Skeletal muscle satellite cell (primary cell): Measurements from ENCODE around the gene GPALPP1.

ENCODE experiments used
- H3K27me3 ChIP-seq: 2 replicates; pipeline ENCODE4 v1.7.0; 2013; ENCODE audit warnings: low read length; ENCODE audit not compliant: control insufficient read depth, insufficient read depth
- H3K36me3 ChIP-seq: 2 replicates; pipeline ENCODE4 v1.7.0; 2013; ENCODE audit warnings: mild to moderate bottlenecking, control low read depth, low read length; ENCODE audit not compliant: insufficient read depth
- H3K4me1 ChIP-seq: 2 replicates; pipeline ENCODE4 v1.7.0; 2013; ENCODE audit warnings: low read length; ENCODE audit not compliant: control insufficient read depth, insufficient read depth
- H3K4me2 ChIP-seq: 2 replicates; pipeline ENCODE4 v1.7.0; 2013; ENCODE audit warnings: mild to moderate bottlenecking, low read length
- H3K4me3 ChIP-seq: 2 replicates; pipeline ENCODE4 v1.7.0; 2013; ENCODE audit warnings: low read length
- H3K9ac ChIP-seq: 2 replicates; pipeline ENCODE4 v1.7.0; 2013; ENCODE audit warnings: mild to moderate bottlenecking, low read depth, low read length, moderate library complexity
- H3K9me3 ChIP-seq: replicated peaks from 2 replicates; pipeline ENCODE4 v1.7.0; 2013; ENCODE audit warnings: mild to moderate bottlenecking, control low read depth, low read length

The GPALPP1 gene

GRCh38 chr13:44971656-44972595 lies 17.4 kb upstream of the GPALPP1 start:
- Histone ChIP-seq H3K4me3 (no peak overlapping the region), H3K27me3 (no peaks in the 10 kb centered on the region), H3K4me1 (peaks cover 29% of the 10 kb centered on the region), H3K36me3 (peaks cover 16% of the 10 kb centered on the region), H3K4me2 (peak overlapping the region; percentile 14), H3K9ac (no peak overlapping the region), H3K9me3 (no peaks in the 10 kb centered on the region)

DNA sequence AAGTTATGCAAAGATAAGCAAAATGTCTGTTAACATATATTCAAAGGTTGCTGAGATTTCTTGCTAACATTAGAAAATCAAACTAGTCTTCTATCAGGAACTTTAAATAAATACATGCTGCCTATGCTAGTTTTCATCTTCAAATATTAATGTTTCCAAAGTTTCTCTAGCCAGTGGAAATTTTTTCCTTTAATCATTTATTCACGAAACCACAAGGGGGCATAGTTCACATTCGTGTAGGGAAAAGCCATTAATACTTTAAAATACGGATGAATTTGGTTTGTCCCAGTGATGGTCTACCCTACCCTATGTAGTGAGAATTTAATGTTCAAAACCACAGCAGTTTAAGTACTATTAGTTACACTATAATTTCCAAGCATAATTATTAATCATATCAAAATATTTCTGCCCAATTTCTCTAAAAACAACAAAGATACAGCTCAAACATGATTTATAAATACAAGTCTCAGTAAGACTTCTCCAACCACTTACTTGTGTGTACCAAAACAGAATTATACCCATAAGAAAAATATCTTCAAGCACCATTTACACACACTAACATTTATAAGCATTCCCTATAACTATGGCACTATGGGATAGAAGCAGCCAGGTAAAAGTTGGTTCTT lies 16.3 kb upstream of the GPALPP1 start:
- H3K27me3 ChIP-seq = no peaks in the 10 kb centered on the region
- H3K9me3 ChIP-seq = no peaks in the 10 kb centered on the region
- no peak overlapping the region for H3K9ac ChIP-seq
- H3K4me3 ChIP-seq = no peak overlapping the region
- H3K4me2 ChIP-seq = no peak overlapping the region
- peaks cover 22% of the 10 kb centered on the region for H3K4me1 ChIP-seq
- H3K36me3 ChIP-seq = peaks cover 24% of the 10 kb centered on the region

DNA sequence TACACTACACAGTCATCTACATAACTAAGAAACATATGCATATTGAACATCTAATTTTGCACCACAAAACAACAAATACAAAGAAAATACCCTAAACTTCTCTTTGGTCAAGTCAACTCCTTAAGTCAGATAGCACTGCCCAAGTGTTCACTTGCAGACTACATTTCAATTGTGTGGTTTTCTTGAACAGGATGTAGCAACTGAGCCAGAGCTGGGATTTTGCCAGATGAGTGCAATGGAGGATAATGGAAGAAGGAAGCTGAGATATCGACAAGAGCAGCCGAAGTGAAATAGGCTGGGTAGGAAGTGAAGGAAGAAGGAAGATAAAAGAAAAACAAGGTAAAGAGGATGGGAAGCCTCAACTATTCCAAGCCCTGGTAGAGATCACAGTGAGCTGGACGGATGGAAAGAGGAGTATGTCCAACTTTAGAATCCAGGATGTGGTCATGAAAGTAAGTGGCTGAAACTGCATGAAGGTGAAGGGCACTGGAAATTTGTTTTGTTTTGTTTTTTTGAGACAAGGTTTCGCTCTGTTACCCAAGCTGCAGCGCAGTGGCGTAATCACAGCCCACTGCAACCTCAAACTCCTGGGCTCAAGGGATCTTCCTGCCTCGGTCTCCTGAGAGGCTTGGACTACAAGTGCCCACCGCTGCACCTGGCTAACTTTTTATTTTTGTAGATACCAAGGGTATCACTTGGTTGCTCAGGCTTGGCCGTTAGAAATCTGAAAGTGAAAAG lies 15.1 kb upstream of the GPALPP1 start:
- no peaks in the 10 kb centered on the region for H3K27me3 ChIP-seq
- no peak overlapping the region for H3K4me2 ChIP-seq
- no peak overlapping the region for H3K4me3 ChIP-seq
- peaks cover 35% of the 10 kb centered on the region for H3K36me3 ChIP-seq
- no peak overlapping the region for H3K9ac ChIP-seq
- peaks cover 16% of the 10 kb centered on the region for H3K4me1 ChIP-seq
- H3K9me3 ChIP-seq = no peaks in the 10 kb centered on the region

GRCh38 chr13:44976196-44976595 lies 13.1 kb upstream of the GPALPP1 start:
- Histone ChIP-seq H3K9me3 (no peaks in the 10 kb centered on the region), H3K4me2 (no peak overlapping the region), H3K4me1 (peaks cover 13% of the 10 kb centered on the region), H3K4me3 (no peak overlapping the region), H3K9ac (no peak overlapping the region), H3K27me3 (no peaks in the 10 kb centered on the region), H3K36me3 (peaks cover 48% of the 10 kb centered on the region)

DNA sequence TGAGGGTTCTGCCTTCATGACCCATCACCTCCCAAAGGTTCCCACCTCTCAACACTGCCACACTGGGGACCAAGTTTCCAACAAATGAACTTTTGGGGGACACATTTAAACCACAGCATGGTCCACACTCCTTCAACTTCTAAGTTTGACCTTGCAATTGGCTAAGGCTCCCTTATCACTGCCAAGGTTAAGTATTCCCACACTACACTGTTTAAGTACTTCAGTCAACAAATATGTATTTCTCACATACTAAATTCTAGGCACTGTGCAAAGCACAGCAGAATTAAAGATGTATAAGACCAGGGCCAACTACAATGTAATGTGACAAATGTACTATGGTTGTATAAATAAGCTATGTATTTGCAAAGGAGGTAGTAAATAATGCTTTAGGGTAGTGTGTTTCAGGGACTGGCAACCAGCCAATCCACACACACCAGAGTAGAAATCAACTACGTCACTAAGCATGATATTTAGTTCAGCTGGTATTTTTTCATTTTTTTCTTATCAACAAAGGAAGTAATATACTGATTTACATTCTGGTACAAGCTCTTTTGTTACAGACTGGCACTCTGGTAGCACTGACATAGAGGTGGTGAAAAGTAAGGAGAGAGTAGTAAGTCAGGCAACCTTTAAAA lies 12.3 kb upstream of the GPALPP1 start:
- no peaks in the 10 kb centered on the region for H3K9me3 ChIP-seq
- H3K4me1 ChIP-seq = peaks cover 13% of the 10 kb centered on the region
- no peak overlapping the region for H3K4me2 ChIP-seq
- H3K27me3 ChIP-seq = no peaks in the 10 kb centered on the region
- H3K36me3 ChIP-seq = peaks cover 48% of the 10 kb centered on the region
- H3K9ac ChIP-seq = no peak overlapping the region
- H3K4me3 ChIP-seq = no peak overlapping the region

GRCh38 chr13:44978328-44978727 lies 11.0 kb upstream of the GPALPP1 start:
- H3K36me3 ChIP-seq = peaks cover 48% of the 10 kb centered on the region
- H3K9ac ChIP-seq = no peak overlapping the region
- no peaks in the 10 kb centered on the region for H3K27me3 ChIP-seq
- peaks cover 5% of the 10 kb centered on the region for H3K4me1 ChIP-seq
- H3K4me3 ChIP-seq = no peak overlapping the region
- H3K9me3 ChIP-seq = no peaks in the 10 kb centered on the region
- H3K4me2 ChIP-seq = no peak overlapping the region

DNA sequence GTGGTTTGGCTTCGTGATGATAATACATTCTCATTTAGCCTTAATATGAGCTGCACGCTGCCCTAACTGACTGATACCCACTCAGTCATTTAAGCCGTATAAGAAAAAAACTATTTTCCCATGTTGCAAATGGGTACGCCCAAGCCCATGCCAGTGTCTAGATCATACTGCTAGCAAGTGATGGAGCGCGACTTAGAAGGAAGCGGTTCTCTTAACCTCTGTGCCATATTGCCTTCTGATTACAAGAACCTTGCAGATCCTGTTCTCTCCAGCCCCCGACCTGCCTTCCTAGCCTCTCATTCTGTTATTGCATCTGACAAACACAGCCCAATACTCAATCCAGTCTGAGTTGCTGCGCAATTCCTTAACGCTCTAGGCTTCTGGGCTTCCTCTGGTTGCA lies 603 bp downstream of the GPALPP1 start:
- peak overlapping the region; percentile 92 for H3K4me3 ChIP-seq
- H3K9ac ChIP-seq = peak overlapping the region; percentile 97
- peak overlapping the region; percentile 89 for H3K4me2 ChIP-seq
- no peaks in the 10 kb centered on the region for H3K27me3 ChIP-seq
- peaks cover 8% of the 10 kb centered on the region for H3K36me3 ChIP-seq
- H3K9me3 ChIP-seq = no peaks in the 10 kb centered on the region
- H3K4me1 ChIP-seq = peaks cover 18% of the 10 kb centered on the region

GRCh38 chr13:45003417-45003816 lies 14.1 kb downstream of the GPALPP1 start:
- H3K4me3 ChIP-seq = no peak overlapping the region
- H3K9me3 ChIP-seq = no peaks in the 10 kb centered on the region
- H3K4me2 ChIP-seq = no peak overlapping the region
- H3K27me3 ChIP-seq = no peaks in the 10 kb centered on the region
- H3K36me3 ChIP-seq = peaks cover 18% of the 10 kb centered on the region
- H3K9ac ChIP-seq = no peak overlapping the region
- H3K4me1 ChIP-seq = no peaks in the 10 kb centered on the region

DNA sequence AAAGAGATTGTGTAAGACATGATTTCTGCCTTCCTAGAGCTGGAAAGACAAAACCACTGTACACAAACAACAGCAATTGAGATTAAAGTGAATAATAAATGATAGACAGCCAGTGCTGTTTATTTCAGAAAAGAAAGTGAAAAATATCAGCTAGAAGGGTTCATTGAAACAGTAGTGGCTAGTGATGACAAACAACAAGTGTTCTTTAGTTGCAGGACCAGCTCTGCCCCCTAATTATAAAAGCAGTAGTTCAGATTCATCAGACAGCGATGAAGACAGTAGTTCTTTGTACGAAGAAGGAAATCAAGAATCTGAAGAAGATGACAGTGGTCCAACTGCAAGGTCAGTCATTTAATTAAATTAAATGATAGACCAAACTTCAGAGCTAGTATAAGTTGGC lies 14.8 kb downstream of the GPALPP1 start:
- H3K9me3 ChIP-seq = no peaks in the 10 kb centered on the region
- no peaks in the 10 kb centered on the region for H3K4me1 ChIP-seq
- no peak overlapping the region for H3K4me2 ChIP-seq
- no peak overlapping the region for H3K9ac ChIP-seq
- no peak overlapping the region for H3K4me3 ChIP-seq
- H3K27me3 ChIP-seq = no peaks in the 10 kb centered on the region
- H3K36me3 ChIP-seq = peaks cover 24% of the 10 kb centered on the region

DNA sequence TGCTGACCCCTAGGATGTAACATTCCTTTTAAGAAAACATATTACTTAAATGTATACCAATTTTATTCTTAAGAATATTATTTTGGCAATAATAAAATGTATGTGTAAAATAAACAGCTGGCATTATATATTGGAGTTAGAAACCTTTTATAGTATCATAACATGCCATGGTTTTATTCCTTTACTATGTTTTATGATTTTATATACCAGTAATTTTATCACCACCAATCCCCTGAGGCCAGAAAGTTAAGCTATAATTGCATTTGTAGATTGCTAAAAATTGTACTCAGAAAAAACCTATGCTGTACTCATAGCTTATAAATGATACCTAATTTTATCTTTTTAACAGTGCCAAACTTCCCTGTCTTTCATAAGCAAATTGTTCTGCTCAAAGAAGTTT lies 17.9 kb downstream of the GPALPP1 start:
- peaks cover 34% of the 10 kb centered on the region for H3K36me3 ChIP-seq
- no peak overlapping the region for H3K4me3 ChIP-seq
- no peaks in the 10 kb centered on the region for H3K9me3 ChIP-seq
- H3K27me3 ChIP-seq = no peaks in the 10 kb centered on the region
- no peak overlapping the region for H3K9ac ChIP-seq
- no peak overlapping the region for H3K4me2 ChIP-seq
- no peaks in the 10 kb centered on the region for H3K4me1 ChIP-seq

GRCh38 chr13:45007823-45008222 lies 18.5 kb downstream of the GPALPP1 start:
- no peak overlapping the region for H3K9ac ChIP-seq
- no peaks in the 10 kb centered on the region for H3K4me1 ChIP-seq
- peaks cover 31% of the 10 kb centered on the region for H3K36me3 ChIP-seq
- H3K4me2 ChIP-seq = no peak overlapping the region
- no peaks in the 10 kb centered on the region for H3K9me3 ChIP-seq
- H3K4me3 ChIP-seq = no peak overlapping the region
- H3K27me3 ChIP-seq = no peaks in the 10 kb centered on the region
